Middle frontal gyrus (tissue), 1 donor: ENCODE data around the gene SPON1.
"Not testable (repeated sequence)": the region's sequence is repeated elsewhere in the genome, so short reads cannot be mapped to it uniquely, and the experiment has no call there.

Experiments used
- DNase-seq: peaks from one replicate; pipeline ENCODE4 v3.0.0-alpha.2; 2015; ENCODE audit warnings: low spot score; ENCODE audit errors: extremely low spot score

SPON1 gene

DNA sequence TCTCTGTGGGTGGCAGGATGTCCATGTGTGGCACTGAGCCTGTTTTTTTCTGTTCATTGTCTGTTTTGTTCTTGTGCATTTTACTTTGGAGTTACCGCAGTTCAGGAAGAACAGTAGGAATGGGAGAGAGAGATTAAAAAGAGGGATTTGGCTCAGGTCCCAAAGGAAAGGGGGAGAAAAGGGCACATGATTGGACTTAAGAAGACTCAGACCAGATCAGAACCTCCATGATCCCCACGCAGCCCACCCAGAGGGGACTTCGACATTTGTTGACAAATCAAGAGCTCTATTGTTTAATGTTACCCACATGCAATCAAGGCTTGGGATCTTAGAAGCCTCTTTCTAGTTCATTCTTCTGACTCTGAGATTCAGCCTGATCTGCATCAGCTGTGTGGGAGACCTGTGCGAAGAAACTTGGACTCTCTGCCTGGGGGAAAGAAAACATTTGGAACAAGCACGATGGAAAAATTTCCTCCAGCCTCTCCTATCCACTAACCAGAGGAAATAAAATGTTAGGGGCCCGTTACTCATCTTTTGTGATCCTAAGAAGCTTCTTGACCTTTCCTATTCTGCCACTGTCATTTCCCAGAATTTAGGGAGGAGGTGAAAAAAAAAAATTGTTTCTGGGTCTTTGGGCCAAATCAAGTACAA lies 119.2 kb downstream of the SPON1 start:
- DNase-seq, result no peak

DNA sequence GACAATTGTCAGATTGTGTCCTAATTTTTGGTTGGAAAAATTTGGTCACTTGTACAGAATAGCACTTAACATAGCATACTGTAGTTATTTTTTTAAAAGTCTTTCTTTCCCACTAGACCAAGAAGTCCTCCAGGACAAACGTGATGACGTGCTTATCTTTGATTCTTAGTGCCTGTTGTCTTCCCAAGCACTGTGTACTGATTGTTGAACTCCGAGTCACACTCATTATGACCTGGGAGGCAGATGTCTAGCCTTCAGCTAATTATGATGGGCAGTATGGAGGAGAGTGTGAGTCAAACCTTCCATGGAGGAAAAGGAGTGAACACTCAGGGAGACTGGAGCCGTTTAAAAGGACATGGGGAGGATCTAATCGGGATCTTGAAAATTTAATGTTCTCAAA lies 119.8 kb downstream of the SPON1 start:
- no peak for DNase-seq

DNA sequence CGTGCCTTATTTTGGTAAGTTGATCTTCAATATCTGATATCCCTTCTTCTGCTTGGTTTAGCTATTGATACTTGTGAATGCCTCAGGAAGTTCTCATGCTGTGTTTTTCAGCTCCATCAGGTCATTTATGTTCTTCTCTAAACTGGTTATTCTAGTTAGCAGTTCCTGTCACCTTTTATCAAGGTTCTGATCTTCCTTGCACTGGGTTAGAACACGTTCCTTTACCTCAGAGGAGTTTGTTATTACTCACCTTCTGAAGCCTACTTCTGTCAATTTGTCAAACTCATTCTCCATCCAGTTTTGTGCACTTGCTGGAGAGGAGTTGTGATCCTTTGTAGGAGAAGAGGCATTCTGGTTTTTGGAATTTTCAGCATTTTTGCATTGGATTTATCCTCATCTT lies 126.3 kb downstream of the SPON1 start:
- not testable (repeated sequence) for DNase-seq

DNA sequence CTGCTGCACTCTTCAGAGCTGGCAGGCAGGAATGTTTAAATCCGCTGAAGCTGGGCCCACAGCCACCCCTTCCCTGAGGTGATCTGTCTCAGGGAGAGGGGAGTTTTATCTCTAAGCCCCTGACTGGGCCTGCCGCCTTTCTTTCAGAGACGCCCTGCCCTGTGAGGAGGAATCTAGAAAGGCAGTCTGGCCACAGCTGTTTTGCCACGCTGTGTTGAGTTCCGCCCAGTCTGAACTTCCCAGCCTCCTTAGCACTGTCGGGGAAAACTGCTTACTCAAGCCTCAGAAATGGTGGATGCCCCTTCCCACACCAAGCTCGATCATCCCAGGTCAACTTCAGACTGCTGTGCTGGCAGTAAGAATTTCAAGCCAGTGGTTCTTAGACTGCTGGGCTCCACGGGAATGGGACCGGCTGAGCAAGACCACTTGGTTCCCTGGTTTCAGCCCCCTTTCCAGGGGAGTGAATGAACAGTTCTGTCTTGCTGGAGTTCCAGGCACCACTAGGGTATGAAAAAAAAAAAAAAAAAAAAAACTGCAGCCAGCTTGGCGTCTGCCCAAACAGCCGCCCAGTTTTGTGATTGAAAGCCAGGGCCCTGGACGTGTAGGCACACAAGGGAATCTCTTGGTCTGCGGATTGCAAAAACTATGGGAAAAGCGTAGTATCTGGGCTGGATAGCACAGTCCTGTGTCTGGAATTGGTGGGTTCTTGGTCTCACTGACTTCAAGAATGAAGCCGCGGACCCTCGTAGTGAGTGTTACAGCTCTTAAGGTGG lies 127.4 kb downstream of the SPON1 start:
- no peak for DNase-seq

DNA sequence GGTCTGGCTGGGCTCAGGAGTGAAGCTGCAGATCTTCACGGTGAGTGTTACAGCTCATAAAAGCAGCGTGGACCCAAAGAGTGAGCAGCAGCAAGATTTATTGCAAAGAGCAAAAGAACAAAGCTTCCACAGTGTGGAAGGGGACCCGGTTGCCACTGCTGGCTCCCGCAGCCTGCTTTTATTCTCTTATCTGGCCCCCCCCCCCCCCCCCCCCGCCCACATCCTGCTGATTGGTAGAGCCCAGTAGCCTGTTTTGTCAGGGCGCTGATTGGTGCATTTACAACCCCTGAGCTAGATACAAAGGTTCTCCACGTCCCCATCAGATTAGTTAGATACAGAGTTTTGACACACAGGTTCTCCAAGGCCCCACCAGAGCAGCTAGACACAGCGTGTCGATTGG lies 128.1 kb downstream of the SPON1 start:
- not testable (repeated sequence) for DNase-seq

DNA sequence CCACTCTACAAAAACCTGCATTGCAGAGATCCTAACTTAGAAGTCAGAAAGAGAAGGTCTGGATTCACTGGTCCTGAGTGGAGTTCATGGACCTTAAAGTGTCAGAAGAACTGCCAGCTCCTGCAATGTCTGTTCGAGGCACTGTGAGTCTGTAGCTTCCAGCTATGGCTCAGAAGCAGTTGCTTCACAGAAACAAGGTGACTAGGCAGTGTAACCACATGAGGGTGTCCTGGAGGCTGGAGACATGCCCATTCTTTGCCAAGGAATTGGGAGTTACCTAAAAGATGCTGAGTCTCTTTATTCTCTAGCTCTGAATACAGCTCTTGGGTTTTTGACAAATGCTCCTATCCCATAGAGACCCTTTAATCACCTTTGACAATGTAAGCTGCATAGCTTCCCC lies 130.5 kb downstream of the SPON1 start:
- no peak for DNase-seq

DNA sequence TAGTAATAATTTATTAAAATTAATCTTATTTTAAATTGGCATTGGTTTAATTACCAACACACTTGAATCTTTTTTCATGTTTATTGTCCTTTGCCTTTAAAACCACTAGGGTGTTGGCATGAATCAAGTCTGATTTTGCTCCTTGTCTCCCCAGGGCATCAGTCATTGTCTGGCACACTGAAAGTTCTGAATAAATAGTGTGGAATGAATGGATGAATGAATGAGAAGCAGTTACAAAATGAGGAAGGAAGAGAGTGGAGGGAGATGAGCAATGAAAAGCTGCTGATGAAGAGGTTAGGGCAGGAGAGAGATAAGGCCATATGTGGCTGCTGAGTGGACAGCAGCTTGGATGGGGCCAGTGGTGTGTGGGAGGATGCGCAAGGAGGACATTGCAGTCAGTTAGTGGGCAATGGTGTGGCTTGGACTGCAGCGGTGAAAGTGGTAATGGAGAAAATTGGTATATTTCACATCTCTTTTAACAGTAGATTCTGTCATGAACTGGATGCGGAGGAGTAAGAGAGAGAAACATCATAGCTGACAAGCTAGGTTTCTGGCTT lies 132.0 kb downstream of the SPON1 start:
- DNase-seq, result no peak

DNA sequence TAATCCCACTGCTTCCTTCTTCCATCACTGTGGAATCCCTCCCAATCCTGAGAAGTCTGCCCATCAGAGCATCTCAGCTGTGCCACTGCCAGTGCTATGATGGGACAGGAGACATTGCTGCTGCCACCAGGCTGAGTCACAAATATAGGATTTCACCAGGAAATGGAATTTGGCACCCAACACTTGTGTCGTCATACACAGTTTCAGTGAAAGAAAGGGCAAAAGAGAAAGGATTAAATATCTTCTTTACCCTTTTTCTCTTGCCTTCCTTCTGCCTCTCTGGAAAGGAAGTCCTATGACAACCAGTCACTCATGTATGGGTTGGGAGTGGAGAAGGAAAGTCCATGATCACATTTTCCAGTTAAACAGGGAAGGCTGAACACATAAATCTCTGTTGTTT lies 133.4 kb downstream of the SPON1 start:
- no peak for DNase-seq

DNA sequence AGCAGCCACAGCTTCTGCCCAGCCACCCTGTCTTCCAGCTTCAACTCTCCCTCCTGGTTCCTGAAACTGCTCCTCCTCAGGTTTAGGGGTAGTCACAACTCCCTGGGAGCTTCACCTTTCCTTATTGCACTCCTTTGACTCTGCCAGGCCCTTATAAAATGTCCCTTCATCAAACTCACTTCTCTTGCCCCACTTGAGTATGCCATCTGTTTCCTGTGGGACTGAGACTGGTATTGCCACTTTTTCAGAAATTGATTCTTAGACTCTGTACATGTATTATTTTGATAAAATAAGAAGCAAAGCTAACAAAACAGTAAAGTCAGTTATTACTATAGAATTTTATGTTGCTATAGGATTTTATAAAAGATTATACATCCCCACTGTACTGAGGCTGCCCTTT lies 134.1 kb downstream of the SPON1 start:
- no peak for DNase-seq

DNA sequence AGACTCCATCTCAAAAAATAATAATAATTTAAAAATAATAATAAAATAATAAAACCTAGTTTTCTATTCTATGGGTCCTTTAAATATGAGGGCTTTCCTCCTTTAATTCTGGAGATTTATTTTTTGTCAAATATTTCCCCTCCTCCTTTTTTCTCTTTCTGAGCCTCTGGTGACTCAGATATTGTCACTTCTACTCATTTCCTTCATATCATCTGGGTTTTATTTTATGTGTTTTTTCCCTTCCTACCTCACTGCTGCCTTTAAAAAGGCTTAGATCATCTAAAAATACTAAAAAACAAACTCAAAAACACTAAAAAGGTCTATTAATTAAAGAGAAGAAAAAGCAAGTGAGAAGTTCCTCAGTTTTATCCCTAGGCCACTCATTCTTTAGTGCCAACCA lies 138.9 kb downstream of the SPON1 start:
- no peak for DNase-seq

DNA sequence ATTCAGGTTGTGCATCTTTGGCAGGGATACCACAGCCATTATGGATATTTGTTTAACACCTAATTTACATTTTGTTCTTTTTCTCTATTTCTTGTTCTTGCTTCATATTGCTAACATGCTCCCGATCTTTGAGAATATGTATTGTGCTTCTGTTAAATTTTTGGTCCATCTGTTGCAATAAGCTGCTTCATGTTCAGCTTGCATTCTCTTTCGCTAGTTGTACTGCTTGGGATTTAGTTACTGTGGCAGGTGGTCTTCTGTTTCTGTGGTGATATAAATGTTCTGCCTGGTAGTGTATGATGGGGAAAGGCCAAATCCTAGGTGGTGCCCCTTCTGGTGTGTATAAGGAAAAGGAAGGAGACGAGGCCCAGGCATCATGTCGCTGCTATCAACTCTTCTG lies 140.2 kb downstream of the SPON1 start:
- DNase-seq, result no peak

DNA sequence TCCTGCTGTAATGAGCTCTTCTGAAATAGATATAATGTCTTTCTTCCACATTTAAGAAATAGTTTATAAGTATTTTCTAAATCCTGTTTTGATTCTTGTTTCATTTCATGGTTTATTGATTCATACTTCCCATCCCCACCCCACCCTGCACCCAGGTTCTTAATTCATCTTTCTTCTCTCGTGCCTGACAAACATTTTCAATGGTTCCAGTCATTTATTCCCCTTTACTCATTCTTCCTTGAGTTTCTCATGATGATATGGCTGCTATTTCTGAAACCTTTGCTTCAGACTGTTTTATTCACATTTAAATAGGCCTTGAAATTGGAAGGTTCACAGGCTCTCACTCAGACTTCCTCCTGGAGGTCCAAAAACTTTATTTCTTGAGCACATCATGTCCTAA lies 142.9 kb downstream of the SPON1 start:
- DNase-seq, result no peak

DNA sequence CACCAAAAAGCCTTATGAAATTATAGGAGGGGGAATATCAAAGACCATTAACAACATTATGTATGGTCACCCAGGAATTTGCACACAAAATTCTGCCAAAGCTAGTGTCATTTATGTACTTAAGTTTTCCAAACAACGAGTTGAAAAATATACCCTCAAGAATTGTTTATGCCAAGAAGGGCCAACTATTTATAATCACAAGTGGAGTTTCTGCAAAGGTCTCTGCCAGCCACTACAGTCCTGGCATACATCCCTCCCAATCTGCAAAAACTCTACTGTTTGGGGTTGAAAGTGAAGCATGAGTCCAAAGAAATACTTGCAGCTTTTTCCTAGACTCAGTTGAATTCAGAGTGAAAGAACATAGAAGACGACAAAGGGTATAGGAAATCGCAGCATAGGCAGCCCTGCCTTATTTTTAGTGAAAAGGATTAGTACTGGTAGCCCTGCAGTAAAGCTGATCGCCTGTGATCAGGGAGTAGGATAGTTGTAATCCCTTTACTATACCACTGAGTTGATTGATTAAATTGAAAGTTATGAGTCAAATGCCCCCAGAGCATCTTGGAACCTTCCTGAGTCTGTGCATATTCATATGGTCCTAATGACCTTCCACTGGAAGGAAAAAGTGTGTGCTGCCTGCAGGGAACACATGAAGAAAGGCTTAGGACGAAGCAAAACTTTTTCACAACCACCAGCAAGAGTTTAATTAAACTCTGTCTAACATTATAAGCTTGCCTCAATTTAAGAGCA lies 144.0 kb downstream of the SPON1 start:
- no peak for DNase-seq

DNA sequence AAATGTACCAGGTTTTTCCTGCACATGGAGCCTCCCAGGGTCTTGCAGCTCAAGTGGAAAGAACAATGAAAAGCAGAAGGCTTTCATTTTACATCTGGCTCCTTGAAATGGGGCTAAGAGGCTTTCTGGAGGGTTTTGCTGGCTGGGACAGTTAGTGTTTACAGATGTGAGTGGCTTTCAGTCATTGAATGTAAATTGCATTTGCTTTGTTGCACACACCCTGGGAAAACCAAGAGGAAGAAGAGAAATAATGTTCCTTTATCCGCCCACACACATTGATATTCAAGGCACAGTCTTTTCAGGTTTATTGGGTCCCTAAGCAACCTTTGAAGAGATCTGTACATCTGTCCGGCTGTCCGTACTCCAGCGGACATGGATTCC lies 144.5 kb downstream of the SPON1 start:
- no peak for DNase-seq

DNA sequence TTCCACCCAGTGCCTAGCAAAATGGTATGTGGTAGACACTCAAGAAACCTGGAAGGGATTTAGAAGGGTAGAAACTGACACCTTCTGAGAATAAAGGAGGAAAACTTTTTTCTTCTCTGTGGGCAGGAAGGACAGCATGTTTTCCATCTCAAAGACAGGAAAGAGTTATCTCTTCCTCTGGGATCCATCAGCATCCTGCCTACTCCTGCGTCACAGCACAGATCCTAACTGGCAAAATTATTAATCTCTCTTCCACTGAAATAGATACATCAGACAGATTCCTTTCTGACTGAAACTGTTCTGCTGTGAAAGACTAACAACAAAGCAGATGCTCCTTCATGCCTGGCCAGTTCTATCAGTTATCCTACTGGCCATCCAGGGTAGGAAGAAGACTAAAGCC lies 147.2 kb downstream of the SPON1 start:
- no peak for DNase-seq

DNA sequence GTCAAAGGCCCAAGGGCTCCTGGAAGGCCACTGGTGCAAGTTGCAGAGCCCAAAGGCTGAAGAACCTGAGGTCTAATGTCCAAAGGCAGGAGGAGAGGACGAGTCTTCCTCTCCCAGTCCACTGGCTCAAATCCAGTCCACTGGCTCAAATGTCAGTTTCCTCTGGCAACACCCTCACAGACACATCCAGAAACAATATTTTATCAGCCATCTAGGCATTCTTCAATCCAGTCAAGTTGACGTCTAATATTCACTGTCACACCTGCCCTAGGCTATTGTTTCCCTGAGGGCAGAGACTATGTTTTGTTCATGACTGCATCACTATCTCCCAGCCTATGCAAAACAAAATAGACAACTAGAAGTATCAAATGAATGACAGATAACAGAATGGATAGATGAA lies 148.1 kb downstream of the SPON1 start:
- DNase-seq, result no peak

DNA sequence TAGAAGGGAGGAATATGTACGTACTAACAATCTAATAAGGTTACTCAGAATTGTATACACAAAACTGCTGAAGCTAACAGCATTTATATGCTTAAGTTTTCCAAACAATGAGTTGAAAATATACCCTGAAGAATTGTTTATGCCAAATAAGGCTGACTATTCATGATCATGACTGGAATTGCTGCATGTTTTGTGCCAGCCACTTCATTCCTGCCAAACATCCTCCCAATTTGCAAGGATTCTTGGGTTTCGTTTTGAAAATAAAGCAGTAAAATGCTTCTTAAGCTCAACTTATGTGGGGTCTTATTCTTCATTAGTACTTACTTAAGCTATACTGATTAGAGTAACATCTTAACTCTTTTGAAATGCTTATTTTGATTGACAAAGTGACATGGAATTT lies 149.0 kb downstream of the SPON1 start:
- DNase-seq, result no peak

DNA sequence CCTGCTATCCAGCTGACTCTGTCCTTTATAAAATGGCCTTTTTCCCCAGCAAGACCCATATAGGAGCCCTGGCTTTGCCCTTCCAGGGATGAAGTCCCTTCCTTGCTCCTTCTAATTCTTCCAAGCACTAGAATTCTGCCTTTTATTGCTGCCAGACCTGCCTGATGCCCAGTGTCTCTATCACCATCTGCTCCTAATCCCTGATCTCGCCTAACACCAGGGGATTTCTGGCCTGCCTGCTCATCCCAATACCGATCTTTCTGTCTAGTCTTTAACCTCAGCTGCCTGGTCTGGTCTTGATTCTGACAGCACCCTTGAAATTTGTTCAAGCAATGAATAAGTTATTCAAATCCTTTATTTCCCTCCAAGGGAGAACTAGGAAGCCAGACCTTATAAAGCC lies 150.2 kb downstream of the SPON1 start:
- no peak for DNase-seq

DNA sequence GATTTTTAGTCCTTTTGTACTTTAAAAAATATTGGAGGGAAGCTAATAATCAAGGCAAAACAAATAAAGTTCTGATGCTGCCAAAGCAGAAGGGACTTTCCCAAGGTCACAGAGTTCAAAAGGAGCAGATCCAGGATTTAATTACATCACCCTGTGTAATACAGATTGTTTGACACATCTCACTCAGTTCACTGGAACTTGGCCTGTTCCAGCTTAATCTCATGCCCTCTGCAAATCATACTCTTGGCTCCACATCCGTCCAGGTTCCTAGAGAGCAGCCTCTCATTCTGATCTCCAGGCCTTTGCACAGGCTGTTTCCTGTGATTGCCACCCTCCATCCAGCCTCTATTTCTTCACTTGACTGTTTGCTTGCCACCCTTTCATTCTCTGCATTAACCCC lies 151.7 kb downstream of the SPON1 start:
- DNase-seq, result no peak

DNA sequence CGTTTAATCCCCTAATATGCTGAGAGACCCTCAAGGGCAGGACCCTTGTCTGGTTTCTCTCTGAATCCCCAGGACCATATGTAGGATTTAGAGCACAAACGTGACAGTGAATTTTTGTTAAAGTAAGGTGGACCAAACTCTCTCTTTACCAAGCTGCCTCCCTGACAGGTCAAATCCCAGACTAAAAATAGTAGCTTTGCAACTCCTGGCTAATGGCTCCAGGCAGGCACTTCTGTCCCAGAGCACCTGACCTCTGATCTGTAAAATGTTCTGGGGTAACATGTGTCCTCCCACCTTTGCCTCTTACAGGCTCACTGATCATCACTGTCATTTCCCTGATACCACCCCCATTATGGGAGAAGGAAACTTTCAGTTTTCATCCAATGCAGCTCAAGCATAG lies 152.3 kb downstream of the SPON1 start:
- no peak for DNase-seq

DNA sequence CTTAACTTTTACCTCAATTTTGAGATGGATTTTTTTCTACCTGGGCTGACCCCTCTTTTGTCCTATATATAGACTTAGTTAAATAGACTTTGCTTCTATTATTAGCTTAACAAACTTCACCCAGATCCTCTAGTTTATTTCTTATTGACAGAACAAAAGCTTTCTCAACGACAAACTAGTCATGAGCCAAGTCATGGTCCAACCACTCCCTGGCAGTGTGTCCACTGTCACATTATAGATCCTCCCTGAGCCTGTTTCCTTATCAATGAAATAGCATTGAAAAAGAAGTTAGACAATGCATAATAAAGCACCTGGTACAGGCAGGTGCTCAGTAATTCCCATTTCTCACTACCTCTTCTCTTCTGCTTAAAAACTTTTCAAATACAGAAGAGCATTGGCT lies 155.1 kb downstream of the SPON1 start:
- no peak for DNase-seq

DNA sequence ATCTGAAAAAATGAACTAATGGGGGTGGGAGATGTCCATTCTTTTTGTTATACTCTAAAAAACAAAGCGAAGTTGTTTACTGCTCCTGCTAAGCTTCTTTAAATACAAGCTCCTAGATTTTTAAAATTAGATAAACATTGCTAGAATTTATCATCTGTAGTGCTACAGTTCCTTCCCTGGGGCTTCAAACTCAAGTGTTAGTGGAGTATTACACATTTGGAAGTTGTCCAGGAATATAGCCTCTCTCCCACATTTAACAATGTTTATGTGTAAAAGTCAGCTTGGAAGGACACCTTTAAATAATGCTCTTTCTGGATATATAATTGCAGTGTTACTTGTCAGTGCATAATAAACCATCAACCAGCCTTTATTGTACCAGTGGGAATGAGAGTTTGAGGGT lies 155.5 kb downstream of the SPON1 start:
- DNase-seq, result no peak
